ENCODE measurements around the gene STK39. TPM values are rescaled to one million over a fixed set of nuclear protein-coding genes. Genes with fewer than 3 reads are reported as not detected.
A peak's percentile ranks its signal among the peaks of the same experiment; 100 is the strongest.

The STK39 gene
- total RNA-seq, 1 donor from 2014 or later, result 46.0 TPM

GRCh38 chr2:167972746-167973145 is 274.6 kb downstream of the STK39 start:
- no peak for DNase-seq (ENCODE audit: low read depth)
- H3K4me3 ChIP-seq (ENCODE audit: low read depth, low read length), result no peak overlapping the region
- no peak for TF ChIP-seq CTCF (conservative IDR thresholded peaks at IDR 0.05; ENCODE audit: low read depth, low read length)

DNA sequence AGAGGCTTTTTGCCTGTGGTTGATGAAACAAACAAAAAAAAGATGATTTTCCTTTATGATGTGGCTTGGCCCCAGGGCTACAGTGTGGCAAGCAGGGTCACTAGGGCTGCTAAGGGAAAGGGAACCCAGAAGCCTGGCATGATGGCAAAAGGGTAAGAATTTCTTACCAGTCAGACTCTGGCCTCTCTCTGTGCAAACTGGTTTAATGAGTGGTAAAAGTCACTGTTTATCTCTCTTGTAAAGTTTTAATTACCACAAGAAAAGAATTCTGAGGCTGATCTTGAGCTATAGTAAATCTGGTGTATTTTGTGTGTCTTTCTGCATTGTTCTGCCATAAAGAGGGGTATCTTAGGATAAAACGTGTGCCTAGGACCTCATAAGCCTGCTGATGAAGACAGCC is 275.4 kb downstream of the STK39 start:
- DNase-seq (ENCODE audit: low read depth), result no peak
- no peak overlapping the region for H3K4me3 ChIP-seq (ENCODE audit: low read depth, low read length)
- TF ChIP-seq CTCF (conservative IDR thresholded peaks at IDR 0.05; ENCODE audit: low read depth, low read length), result no peak

DNA sequence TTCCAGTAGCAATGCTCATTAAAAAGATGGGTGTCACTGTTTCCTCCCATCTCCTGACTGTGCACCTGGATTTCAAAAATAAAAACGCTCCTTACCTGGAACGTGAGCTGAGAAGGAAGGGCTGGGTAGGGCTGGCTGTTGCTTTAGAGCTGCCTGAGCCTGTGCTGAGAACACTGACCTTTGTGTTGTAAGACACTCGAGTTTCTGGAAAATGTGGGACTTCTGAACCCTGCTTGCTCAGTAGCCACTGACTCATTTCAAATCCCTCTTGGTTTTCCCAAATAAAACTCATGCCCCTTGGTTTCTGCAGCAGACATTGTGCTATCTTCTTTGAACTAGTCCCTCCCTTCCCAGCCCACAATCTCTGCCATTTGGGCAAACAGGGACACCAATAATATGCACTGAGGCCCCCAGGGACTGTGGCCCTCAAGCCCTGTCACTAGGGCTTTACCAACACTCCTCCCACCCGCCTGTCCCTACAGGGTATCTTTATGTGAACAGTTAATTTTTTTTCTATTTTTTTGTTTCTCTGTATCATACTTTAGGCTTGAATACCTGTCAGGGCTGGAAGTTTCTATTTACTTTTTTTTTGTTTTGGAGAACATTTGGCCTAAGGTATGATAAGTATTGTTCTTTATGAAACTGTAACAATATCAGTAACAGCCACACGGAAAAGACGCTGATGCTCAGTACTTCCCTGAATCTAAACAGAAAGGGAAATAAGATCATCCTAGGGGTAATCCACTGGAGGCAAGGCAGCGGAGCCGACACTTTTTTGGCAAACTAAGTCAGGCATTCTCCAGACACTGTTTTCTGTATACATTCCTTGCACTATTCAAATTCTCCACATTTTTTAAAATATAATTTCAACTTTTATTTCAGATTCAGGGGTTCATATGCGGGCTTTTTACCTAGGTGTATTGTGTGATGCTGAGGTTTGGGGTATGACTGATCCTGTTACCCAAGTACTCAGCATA is 280.2 kb downstream of the STK39 start:
- DNase-seq (ENCODE audit: low read depth), result no peak
- no peak overlapping the region for H3K4me3 ChIP-seq (ENCODE audit: low read depth, low read length)
- no peak for TF ChIP-seq CTCF (conservative IDR thresholded peaks at IDR 0.05; ENCODE audit: low read depth, low read length)

DNA sequence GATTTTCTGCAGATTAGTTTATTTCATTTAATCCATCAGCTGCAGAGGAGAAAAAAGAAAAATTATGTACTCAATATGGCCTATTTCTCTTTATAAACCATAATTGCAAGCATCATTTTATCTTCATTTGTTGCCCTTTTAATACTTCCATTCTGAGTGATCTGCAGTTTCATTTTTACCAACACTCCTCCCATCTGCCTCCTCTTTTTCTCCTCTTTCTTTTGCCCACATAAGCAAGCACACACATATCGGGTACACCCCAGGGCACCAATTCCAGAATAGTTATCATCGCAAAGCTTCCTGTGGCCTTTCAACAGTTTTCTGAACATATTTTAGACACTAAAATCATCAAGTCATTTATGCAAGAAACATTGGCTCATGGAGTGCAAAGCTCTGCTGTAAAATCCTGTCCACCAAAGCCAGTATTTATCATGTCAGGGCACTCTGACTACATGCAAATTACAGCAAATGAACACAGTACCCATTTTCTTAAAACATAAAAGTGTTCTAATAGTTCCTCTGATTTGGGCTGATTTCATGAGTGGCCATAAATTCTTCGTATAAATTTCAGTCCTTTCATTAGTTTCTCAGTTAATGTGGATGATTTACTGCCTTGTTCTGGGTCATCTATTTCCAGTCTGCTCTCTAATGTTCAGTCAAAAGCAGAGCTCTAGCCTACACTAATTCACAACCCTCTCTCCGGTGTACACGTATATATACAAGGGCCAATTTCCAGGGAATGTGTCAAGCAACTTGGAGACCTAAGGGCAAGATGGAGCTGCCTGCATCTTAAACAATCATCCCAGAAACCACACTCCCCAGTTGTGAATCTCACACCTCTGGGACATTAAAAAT is 281.3 kb downstream of the STK39 start:
- no peak overlapping the region for H3K4me3 ChIP-seq (ENCODE audit: low read depth, low read length)
- no peak for DNase-seq (ENCODE audit: low read depth)
- no peak for TF ChIP-seq CTCF (conservative IDR thresholded peaks at IDR 0.05; ENCODE audit: low read depth, low read length)

- DNase-seq (ENCODE audit: low read depth), result no peak
- TF ChIP-seq CTCF (conservative IDR thresholded peaks at IDR 0.05; ENCODE audit: low read depth, low read length), result peak; percentile 53
- H3K4me3 ChIP-seq (ENCODE audit: low read depth, low read length), result no peak overlapping the region
Observed at GRCh38 chr2:167964650-167965413, 282.6 kb downstream of the STK39 start.

DNA sequence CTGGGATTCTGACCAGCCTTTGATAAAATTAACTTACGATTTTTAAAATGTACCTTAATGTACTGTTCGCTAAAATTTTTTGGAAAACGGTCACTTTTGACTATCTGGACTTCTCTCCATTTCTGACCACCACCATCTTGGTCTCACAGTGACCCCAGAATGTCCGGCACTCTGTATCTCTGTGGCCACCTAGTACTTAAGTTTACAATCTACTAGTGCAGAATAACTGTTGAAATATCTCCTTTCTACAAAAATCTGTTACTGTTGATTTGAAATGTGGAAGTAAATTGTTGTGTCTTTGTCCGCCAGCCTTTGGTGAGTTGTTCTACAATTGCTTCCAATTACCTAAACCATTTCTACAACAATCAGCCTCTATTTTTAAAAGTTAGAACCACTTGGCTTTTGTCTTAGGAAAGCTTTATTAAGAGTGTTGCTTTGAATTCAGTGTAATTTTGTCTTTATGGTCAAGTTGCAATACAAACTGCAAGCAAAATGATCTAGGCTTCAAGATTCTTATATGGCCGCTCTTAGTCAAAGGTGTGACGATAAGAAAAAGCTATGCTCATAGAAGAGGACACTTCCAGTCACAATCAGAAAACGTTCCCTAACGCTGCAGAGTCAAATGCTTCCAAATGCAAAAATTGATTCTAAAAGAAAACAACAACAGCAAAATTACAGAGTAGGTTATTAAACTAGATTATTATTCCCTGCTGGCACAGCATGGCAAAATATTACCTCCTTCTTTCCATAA is 283.3 kb downstream of the STK39 start:
- TF ChIP-seq CTCF (conservative IDR thresholded peaks at IDR 0.05; ENCODE audit: low read depth, low read length), result no peak
- no peak overlapping the region for H3K4me3 ChIP-seq (ENCODE audit: low read depth, low read length)
- DNase-seq (ENCODE audit: low read depth), result no peak
